Omental fat pad (tissue), 4 donors: ENCODE results near the gene PLPP6. TPM values are rescaled to one million over a fixed set of nuclear protein-coding genes. Genes with fewer than 3 reads are reported as not detected.

ENCODE experiments used
- ATAC-seq: fragments of 150-250 bp; one replicate; pipeline ENCODE4 v1.9.1; 2016; ENCODE audit warnings: mild to moderate bottlenecking, moderate library complexity; ENCODE audit not compliant: low FRiP score
- DNase-seq: peaks from one replicate; pipeline ENCODE4 v3.0.0-alpha.2; 2019; ENCODE audit warnings: low spot score
- total RNA-seq, 4 donors: library from RNA; depleted of rRNA; stranded (reverse); fragments of >200 nt; gene quantifications; one replicate each; pipeline ENCODE4 v1.1.0, GENCODE V29; 2016
- TF ChIP-seq, protein P1 (sequence below), 3 donors: fragments of 450-650 bp; IDR thresholded peaks; one replicate each; pipeline ENCODE4 v1.5.1; 2016 to 2017; ENCODE audit warnings: antibody characterized with exemption in 3 of 3, mild to moderate bottlenecking in 3 of 3, moderate library complexity in 2 of 3

The PLPP6 gene
- total RNA-seq, 4 donors from 2014 or later, result 3.4 to 6.0 (median 5.3) TPM

DNA sequence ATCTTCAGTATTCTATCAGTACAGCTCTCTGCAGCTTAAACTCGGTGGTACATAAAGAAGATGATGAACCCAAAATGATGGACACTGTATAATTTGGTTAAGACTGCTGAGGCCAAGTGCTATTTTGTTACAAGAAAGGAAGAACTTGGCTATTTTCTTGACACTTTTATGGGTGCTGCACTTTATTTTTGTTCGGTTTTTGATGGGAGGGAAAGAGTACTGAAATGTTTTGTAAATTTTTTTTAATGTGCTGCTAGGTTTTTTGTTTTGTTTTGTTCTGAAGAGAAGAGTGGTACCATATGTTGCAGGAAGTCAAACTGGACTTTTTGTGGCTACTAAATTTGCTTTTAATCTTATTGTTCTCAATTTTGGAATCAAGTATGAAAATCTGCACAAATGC lies 43.9 kb downstream of the PLPP6 start:
- no peak for ATAC-seq
- TF ChIP-seq, protein P1, sequence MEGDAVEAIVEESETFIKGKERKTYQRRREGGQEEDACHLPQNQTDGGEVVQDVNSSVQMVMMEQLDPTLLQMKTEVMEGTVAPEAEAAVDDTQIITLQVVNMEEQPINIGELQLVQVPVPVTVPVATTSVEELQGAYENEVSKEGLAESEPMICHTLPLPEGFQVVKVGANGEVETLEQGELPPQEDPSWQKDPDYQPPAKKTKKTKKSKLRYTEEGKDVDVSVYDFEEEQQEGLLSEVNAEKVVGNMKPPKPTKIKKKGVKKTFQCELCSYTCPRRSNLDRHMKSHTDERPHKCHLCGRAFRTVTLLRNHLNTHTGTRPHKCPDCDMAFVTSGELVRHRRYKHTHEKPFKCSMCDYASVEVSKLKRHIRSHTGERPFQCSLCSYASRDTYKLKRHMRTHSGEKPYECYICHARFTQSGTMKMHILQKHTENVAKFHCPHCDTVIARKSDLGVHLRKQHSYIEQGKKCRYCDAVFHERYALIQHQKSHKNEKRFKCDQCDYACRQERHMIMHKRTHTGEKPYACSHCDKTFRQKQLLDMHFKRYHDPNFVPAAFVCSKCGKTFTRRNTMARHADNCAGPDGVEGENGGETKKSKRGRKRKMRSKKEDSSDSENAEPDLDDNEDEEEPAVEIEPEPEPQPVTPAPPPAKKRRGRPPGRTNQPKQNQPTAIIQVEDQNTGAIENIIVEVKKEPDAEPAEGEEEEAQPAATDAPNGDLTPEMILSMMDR (IDR thresholded peaks at IDR 0.05), result no peak
- DNase-seq, result no peak

DNA sequence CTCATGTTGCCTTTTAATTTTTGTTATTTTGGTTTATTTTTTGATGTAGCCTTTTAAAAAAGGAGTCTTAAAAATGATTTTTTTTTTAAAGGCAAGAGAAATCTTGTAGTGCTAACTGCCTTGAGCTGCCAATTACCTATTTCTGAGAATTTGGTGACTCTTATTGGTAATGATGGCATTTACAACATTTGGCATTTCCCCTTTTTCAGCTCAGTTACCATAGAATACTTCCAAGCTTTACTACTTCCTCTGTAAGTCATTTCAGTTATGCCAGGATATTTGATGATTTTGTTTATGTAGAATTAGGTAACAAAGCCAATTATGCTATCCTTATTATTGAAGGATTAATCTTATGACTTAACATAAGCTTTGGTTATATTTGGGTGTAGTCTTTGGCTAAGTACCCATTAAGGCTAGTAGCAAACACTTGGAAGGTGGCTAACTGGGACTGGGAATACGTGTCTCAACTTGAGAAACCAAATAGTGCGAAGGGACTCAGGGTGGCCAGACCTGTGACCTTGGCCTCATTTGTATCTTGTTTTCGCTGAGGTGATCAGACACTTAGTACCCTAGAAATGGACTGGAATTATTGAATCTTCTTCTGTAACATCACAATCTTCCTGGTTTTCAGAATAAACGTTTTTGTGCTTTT lies 45.0 kb downstream of the PLPP6 start:
- no peak for ATAC-seq
- TF ChIP-seq, protein P1 (IDR thresholded peaks at IDR 0.05), result no peak
- no peak for DNase-seq

GRCh38 chr9:4709380-4709779 lies 47.3 kb downstream of the PLPP6 start:
- TF ChIP-seq, protein P1 (IDR thresholded peaks at IDR 0.05), result no peak
- ATAC-seq (no peak), DNase-seq (no peak)

DNA sequence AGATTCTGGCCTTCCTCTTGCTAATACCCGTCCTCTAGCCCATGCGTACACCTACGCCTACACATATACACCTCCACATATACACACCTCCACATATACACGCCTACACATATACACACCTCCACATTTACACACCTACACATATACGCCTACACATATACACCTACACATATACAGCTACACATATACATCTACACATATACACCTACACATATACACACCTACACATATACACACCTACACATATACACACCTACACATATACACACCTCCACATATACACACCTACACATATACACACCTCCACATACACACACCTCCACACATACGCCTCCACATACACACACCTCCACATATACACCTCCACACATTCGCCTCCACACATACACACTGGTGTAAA lies 51.8 kb downstream of the PLPP6 start:
- TF ChIP-seq, protein P1 (IDR thresholded peaks at IDR 0.05), result no peak
- DNase-seq, result no peak
- ATAC-seq, result no peak

GRCh38 chr9:4714266-4715016 lies 52.3 kb downstream of the PLPP6 start:
- DNase-seq (no peak), ATAC-seq (no peak)
- TF ChIP-seq, protein P1 (IDR thresholded peaks at IDR 0.05), result no peak

Other genes with a start within 250 kb of the PLPP6 start
- 10 to 100 TPM in 1 of 4 donors, 1 to 10 TPM in 3; 1.8 to 12.3 (median 5.6) TPM for gene SLC1A1, start 171.8 kb upstream of the PLPP6 start, total RNA-seq
- gene SPATA6L, start 4.2 kb downstream of the PLPP6 start, total RNA-seq, result 1 to 10 TPM; 1.3 to 5.5 (median 2.6) TPM
- 10 to 100 TPM; 26.3 to 46.1 (median 31.2) TPM for gene CDC37L1, start 17.3 kb downstream of the PLPP6 start, total RNA-seq
- 10 to 100 TPM; 77.6 to 99.4 (median 88.6) TPM for gene AK3, start 78.9 kb downstream of the PLPP6 start, total RNA-seq
- gene RCL1, start 130.7 kb downstream of the PLPP6 start, total RNA-seq, result 10 to 100 TPM; 54.1 to 97.3 (median 88.8) TPM